ENCODE measurements around the gene ETV6. TPM values are rescaled to one million over a fixed set of nuclear protein-coding genes. Genes with fewer than 3 reads are reported as not detected.

Gene ETV6
- total and polyA plus RNA-seq, 2 experiments from 2014 or later: 9.1 to 11.9 TPM

DNA sequence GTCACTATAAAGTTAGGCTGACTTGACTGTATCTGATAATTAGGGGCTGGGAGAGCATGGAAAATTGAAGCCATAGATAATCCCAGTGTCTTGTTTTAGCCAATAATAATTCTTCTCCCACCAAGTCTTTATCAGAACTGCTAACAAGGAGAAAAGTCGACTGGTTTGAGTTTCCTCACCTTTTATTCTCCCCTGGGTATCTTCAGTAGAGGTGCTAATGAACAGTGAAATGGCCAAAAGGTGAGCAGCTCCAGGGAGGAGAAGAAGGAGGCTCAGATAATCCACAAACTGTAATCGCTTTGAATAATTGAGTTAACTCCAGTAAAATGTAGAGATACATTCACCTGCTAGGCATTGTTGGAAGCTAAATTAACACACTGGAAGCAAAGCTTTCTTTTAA, 72.6 kb downstream of the ETV6 start:
- Histone ChIP-seq H3K27ac (no peak overlapping the region), H3K4me1 (ENCODE audit: low read depth) (peaks cover 64% of the 10 kb centered on the region)
- TF ChIP-seq CTCF (IDR thresholded peaks at IDR 0.05; ENCODE audit: low read depth, low read length): no peak

DNA sequence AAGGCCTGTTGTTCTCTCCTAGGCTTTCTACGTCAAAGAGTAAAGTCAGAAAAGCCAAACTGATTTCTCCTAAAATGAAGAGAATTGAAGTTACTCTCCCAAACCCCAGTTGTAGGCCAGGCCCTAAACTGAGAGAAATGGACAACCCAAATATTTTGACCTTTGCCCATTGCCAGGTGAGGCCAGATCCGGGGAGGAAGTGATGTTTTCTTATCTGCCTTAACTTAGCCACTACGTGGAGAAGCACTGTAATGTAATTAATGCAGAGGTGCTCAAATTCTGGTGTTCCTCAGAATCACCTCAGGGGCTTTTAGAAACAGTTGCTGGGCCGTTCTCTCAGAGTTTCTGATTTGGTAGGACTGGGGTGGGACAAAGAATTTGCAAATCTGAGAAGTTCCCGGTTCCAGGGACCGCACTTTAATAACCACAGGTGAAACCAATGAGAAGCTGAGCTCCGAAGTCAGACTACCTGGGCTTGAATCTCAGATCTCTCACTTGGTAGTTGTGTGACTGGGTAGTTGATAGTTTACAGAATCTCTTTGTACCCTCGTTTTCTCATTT, 73.2 kb downstream of the ETV6 start:
- no peaks in the 10 kb centered on the region for H3K9me3 ChIP-seq (ENCODE audit: low read depth)
- H3K36me3 ChIP-seq: no peaks in the 10 kb centered on the region
- DNase-seq (ENCODE audit: low read depth in 1 of 2, low spot score in 1 of 2): no peak
- H3K4me1 ChIP-seq (ENCODE audit: low read depth): peaks cover 64% of the 10 kb centered on the region
- peak overlapping the region; percentile 90 for H3K27ac ChIP-seq
- H3K4me3 ChIP-seq: no peak overlapping the region
- no peaks in the 10 kb centered on the region for H3K27me3 ChIP-seq
- no peak for TF ChIP-seq CTCF (IDR thresholded peaks at IDR 0.05; ENCODE audit: low read depth, low read length)

More for the DNA sequence above, 72.6 kb downstream of the ETV6 start:
- H3K4me3 ChIP-seq: no peak overlapping the region
- DNase-seq (ENCODE audit: low read depth in 1 of 2, low spot score in 1 of 2): no peak
- no peaks in the 10 kb centered on the region for H3K9me3 ChIP-seq (ENCODE audit: low read depth)
- no peaks in the 10 kb centered on the region for H3K36me3 ChIP-seq
- no peaks in the 10 kb centered on the region for H3K27me3 ChIP-seq

DNA sequence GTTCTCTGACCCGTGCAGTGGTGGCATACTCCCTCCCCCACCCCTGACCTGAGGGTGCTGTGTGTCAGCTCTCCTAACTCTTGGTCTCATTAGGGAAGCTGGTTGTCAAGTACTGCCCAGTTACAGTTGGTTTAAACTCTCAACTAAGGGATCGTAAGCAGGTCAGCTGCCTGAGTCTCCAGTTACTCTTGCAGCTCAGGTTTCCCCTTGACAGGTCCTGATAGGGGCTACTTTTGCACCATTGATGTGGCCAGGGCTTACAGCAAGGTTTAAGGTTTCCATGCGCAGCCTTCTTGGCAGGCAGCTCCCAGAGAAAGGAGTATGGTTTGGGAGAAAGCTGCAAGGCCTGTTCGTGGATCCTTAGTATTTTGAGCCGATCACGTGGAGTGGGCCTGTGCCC, 74.5 kb downstream of the ETV6 start:
- no peaks in the 10 kb centered on the region for H3K9me3 ChIP-seq (ENCODE audit: low read depth)
- H3K27ac ChIP-seq: peak overlapping the region; percentile 90
- H3K4me3 ChIP-seq: peak overlapping the region; percentile 5
- peaks cover 63% of the 10 kb centered on the region for H3K4me1 ChIP-seq (ENCODE audit: low read depth)
- no peaks in the 10 kb centered on the region for H3K27me3 ChIP-seq
- peak in 1 of 2 donors; percentile 93 for DNase-seq (ENCODE audit: low read depth in 1 of 2, low spot score in 1 of 2)
- no peak for TF ChIP-seq CTCF (IDR thresholded peaks at IDR 0.05; ENCODE audit: low read depth, low read length)
- no peaks in the 10 kb centered on the region for H3K36me3 ChIP-seq

DNA sequence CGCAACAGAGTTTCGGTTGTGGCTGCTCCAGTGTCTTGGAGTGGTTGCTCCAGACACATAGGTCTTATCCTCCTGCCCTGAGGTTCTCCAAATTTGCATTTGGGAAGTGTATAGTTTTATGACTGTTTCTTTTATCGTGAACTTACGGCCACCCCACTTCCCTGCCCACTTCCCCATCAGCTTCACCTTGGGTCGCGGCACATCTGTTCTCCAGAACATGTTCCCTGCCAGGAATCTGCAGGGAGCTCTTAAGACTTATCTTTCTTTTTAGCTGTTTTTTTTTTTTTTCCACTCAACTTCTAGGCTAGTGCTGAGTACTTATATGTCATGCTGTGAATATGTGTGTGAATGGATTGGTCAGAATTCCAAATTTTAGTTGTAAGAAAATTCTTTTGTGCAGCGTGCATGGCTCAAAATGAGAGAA, 75.4 kb downstream of the ETV6 start:
- Histone ChIP-seq H3K9me3 (ENCODE audit: low read depth) (no peaks in the 10 kb centered on the region), H3K27ac (peak overlapping the region; percentile 90), H3K4me1 (ENCODE audit: low read depth) (peaks cover 59% of the 10 kb centered on the region), H3K4me3 (peak overlapping the region; percentile 5), H3K27me3 (no peaks in the 10 kb centered on the region), H3K36me3 (no peaks in the 10 kb centered on the region)
- no peak for TF ChIP-seq CTCF (IDR thresholded peaks at IDR 0.05; ENCODE audit: low read depth, low read length)
- peak; percentile 60 to 70 for DNase-seq (ENCODE audit: low read depth in 1 of 2, low spot score in 1 of 2)

DNA sequence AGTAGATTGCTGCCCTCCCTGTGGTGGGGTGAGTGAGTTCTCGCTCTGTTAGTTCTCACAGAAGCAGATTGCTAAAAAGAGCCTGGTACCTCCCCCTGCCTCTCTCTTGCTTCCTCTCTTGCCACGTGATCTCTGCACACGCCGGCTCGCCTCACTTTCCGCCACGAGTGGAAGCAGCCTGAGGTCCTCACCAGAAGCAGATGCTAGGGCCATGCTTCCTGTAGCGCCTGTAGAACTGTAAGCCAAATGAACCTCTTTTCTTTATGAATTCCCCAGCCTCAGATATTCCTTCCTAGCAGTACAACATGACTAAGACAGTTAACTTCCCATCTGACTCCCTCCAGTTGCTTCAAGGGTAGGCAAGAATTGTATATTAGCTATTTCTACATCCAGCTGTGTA, 76.2 kb downstream of the ETV6 start:
- Histone ChIP-seq H3K36me3 (no peaks in the 10 kb centered on the region), H3K27me3 (no peaks in the 10 kb centered on the region), H3K9me3 (ENCODE audit: low read depth) (no peaks in the 10 kb centered on the region), H3K4me1 (ENCODE audit: low read depth) (peaks cover 55% of the 10 kb centered on the region), H3K4me3 (no peak overlapping the region), H3K27ac (peak overlapping the region; percentile 90)
- no peak for DNase-seq (ENCODE audit: low read depth in 1 of 2, low spot score in 1 of 2)
- no peak for TF ChIP-seq CTCF (IDR thresholded peaks at IDR 0.05; ENCODE audit: low read depth, low read length)

Measured in cardiac muscle cell (in vitro differentiated cells and primary cell).